C4-2B (cell line): ENCODE data around the gene XKR7.

Source experiments
- H3K27ac ChIP-seq: fragments of 450-650 bp; 2 replicates; pipeline ENCODE4 v1.5.1; 2017
- CTCF ChIP-seq: fragments of 450-650 bp; conservative IDR thresholded peaks from 2 replicates; pipeline ENCODE4 v1.5.1; 2017; ENCODE audit warnings: mild to moderate bottlenecking
- ZFX ChIP-seq: fragments of 450-650 bp; IDR thresholded peaks from 2 replicates; pipeline ENCODE4 v1.6.1; 2017

The XKR7 gene

GRCh38 chr20:31945785-31946184 lies 22.2 kb upstream of the XKR7 start:
- peak overlapping the region; percentile 97 for H3K27ac ChIP-seq
- TF ChIP-seq CTCF (no peak), ZFX (no peak)

GRCh38 chr20:31948008-31948407 lies 19.9 kb upstream of the XKR7 start:
- H3K27ac ChIP-seq, result no peak overlapping the region
- no peak for TF ChIP-seq ZFX
- no peak for TF ChIP-seq CTCF

- no peak overlapping the region; the same call in 1 of the 2 replicates for H3K27ac ChIP-seq
- no peak for TF ChIP-seq CTCF
These were observed 17.9 kb upstream of the XKR7 start for GRCh38 chr20:31949877-31950646.

GRCh38 chr20:31951203-31951529 lies 16.8 kb upstream of the XKR7 start:
- TF ChIP-seq ZFX (no peak), CTCF (no peak)
- H3K27ac ChIP-seq, result peak overlapping the region; percentile 88

GRCh38 chr20:31951530-31952453 lies 16.2 kb upstream of the XKR7 start, which contains the start of gene PDRG1:
PDRG1 (minus strand) TSS chr20:31952046; CDS start chr20:31951961, 85 bp downstream.
- H3K27ac ChIP-seq, result peak within 1 kb of the TSS; percentile 88
- TF ChIP-seq CTCF, result peak; percentile 99
- peak; percentile 91 for TF ChIP-seq ZFX

GRCh38 chr20:31953556-31954148 lies 14.3 kb upstream of the XKR7 start:
- no peak overlapping the region for H3K27ac ChIP-seq
- TF ChIP-seq CTCF (no peak), ZFX (no peak)
